HG03457 (cell line): ENCODE results near the gene ENG.
"Not testable (repeated sequence)": the region's sequence is repeated elsewhere in the genome, so short reads cannot be mapped to it uniquely, and the experiment has no call there.

Experiments used
- ATAC-seq: cut with Tn5 transposase; IDR thresholded peaks from one replicate; pipeline ENCODE4 v1.9.1; 2021; ENCODE audit warnings: moderate number of reproducible peaks; ENCODE audit not compliant: unreplicated experiment

The ENG gene

GRCh38 chr9:127878652-127879390 is 24.4 kb upstream of the ENG start:
- ATAC-seq, result no peak

- ATAC-seq, result no peak
Measured at GRCh38 chr9:127878001-127878651, 23.7 kb upstream of the ENG start.

- ATAC-seq, result no peak
Measured at GRCh38 chr9:127877566-127877998, 23.1 kb upstream of the ENG start, which contains the start of gene AK1. TSS of gene AK1 (minus strand) at chr9:127877675. CDS start at chr9:127874617, 3,058 bp downstream.

GRCh38 chr9:127876764-127877562 is 22.5 kb upstream of the ENG start:
- no peak for ATAC-seq

- no peak for ATAC-seq
Measured at GRCh38 chr9:127876026-127876763, 21.7 kb upstream of the ENG start.

- no peak for ATAC-seq
Measured at GRCh38 chr9:127875306-127875966, 21.0 kb upstream of the ENG start.

GRCh38 chr9:127874301-127875221 is 20.1 kb upstream of the ENG start:
- ATAC-seq, result no peak

- no peak for ATAC-seq
Measured at GRCh38 chr9:127873886-127874285, 19.4 kb upstream of the ENG start.

GRCh38 chr9:127873223-127873691 is 18.8 kb upstream of the ENG start:
- no peak for ATAC-seq

- no peak for ATAC-seq
Measured at GRCh38 chr9:127872369-127873222, 18.1 kb upstream of the ENG start.

GRCh38 chr9:127871531-127871930 is 17.1 kb upstream of the ENG start:
- ATAC-seq, result no peak

GRCh38 chr9:127870887-127871286 is 16.4 kb upstream of the ENG start:
- ATAC-seq, result no peak

GRCh38 chr9:127870153-127870491 is 15.7 kb upstream of the ENG start:
- not testable (repeated sequence) for ATAC-seq

- ATAC-seq, result no peak
Measured at GRCh38 chr9:127869310-127870152, 15.1 kb upstream of the ENG start.

GRCh38 chr9:127868278-127868902 is 13.9 kb upstream of the ENG start:
- no peak for ATAC-seq

- ATAC-seq, result no peak
Measured at GRCh38 chr9:127867356-127868277, 13.2 kb upstream of the ENG start.
